SK-N-SH (cell line): ENCODE results near the gene LDB2. TPM values are rescaled to one million over a fixed set of nuclear protein-coding genes. Genes with fewer than 3 reads are reported as not detected.
"Not testable (repeated sequence)": the region's sequence is repeated elsewhere in the genome, so short reads cannot be mapped to it uniquely, and the experiment has no call there.

Experiments
- CTCF ChIA-PET: fragments of 300-600, 350-600 bp; formaldehyde crosslinking; extraction: SDS; loops from one replicate; lab custom pipeline; 2021; lab: Yijun Ruan, JAX
- POLR2A ChIA-PET: fragments of 350-600 bp; sonication (Branson Sonifier 250); formaldehyde crosslinking; extraction: SDS; loops from one replicate; lab custom pipeline; 2020; ENCODE audit warnings: antibody characterized with exemption, inconsistent platforms; lab: Yijun Ruan, JAX
- DNase-seq: peaks from one replicate; pipeline ENCODE4 v3.0.0; 2012
- H2AFZ ChIP-seq: fragments of 200-600 bp; sonication (generic); 2 replicates; pipeline ENCODE4 v1.8.1; 2016; ENCODE audit warnings: antibody characterized with exemption, mild to moderate bottlenecking, low read depth
- H3F3A ChIP-seq: fragments of 200-600 bp; sonication (generic); replicated peaks from 2 replicates; pipeline ENCODE3; 2016; ENCODE audit warnings: antibody characterized with exemption, mild to moderate bottlenecking; ENCODE audit not compliant: insufficient read depth
- H3K27ac ChIP-seq, 2 experiments: fragments of 200-500 bp in 1 of 2; fragments of 200-600 bp in 1 of 2; sonication (Bioruptor generic) in 1 of 2; sonication (generic), shearing (Covaris generic) in 1 of 2; 2 replicates each; pipeline versions ENCODE4 v1.5.1 to v1.6.1; 2014 to 2016; ENCODE audit warnings: low read depth in 2 of 2, inconsistent platforms in 1 of 2, low read length in 1 of 2, mild to moderate bottlenecking in 1 of 2, mixed read lengths in 1 of 2
- H3K27me3 ChIP-seq: fragments of 200-600 bp; sonication (generic), shearing (Covaris generic); 2 replicates; pipeline ENCODE4 v1.6.1; 2016; ENCODE audit warnings: mixed run types; ENCODE audit not compliant: insufficient read depth
- H3K36me3 ChIP-seq, 2 experiments: fragments of 200-500 bp in 1 of 2; fragments of 200-600 bp in 1 of 2; sonication (Bioruptor generic) in 1 of 2; sonication (generic) in 1 of 2; replicated peaks in 1 of 2; 2 replicates each; pipeline versions ENCODE3 to v1.5.1; 2014 to 2016; ENCODE audit warnings: low read length in 1 of 2, mild to moderate bottlenecking in 1 of 2; ENCODE audit not compliant: insufficient read depth in 2 of 2, control insufficient read depth in 1 of 2
- H3K4me1 ChIP-seq, 2 experiments: fragments of 200-500 bp in 1 of 2; fragments of 200-600 bp in 1 of 2; sonication (Bioruptor generic) in 1 of 2; sonication (generic), shearing (Covaris generic) in 1 of 2; 2 replicates each; pipeline versions ENCODE4 v1.5.1 to v1.6.1; 2014 to 2016; ENCODE audit warnings: low read depth in 1 of 2, low read length in 1 of 2, mixed run types in 1 of 2; ENCODE audit not compliant: insufficient read depth in 2 of 2, control insufficient read depth in 1 of 2
- H3K4me2 ChIP-seq: fragments of 200-600 bp; sonication (generic), shearing (Covaris generic); 2 replicates; pipeline ENCODE4 v1.6.1; 2017; ENCODE audit warnings: mixed run types
- H3K4me3 ChIP-seq, 2 experiments: fragments of 200-500 bp in 1 of 2; fragments of 200-600 bp in 1 of 2; sonication (Bioruptor generic) in 1 of 2; sonication (generic), shearing (Covaris generic) in 1 of 2; 2 replicates each; pipeline versions ENCODE4 v1.5.1 to v1.8.1; 2014 to 2016; ENCODE audit warnings: low read depth in 2 of 2, inconsistent platforms in 1 of 2, low read length in 1 of 2, mild to moderate bottlenecking in 1 of 2, mixed read lengths in 1 of 2, moderate library complexity in 1 of 2
- H3K79me2 ChIP-seq: fragments of 200-600 bp; sonication (generic); 2 replicates; pipeline ENCODE4 v1.8.1; 2017; ENCODE audit warnings: mild to moderate bottlenecking; ENCODE audit not compliant: insufficient read depth
- H3K9ac ChIP-seq: fragments of 200-600 bp; sonication (generic); 2 replicates; pipeline ENCODE4 v1.6.1; 2017; ENCODE audit warnings: mixed run types
- H3K9me2 ChIP-seq: fragments of 200-600 bp; sonication (generic); 2 replicates; pipeline ENCODE4 v1.6.1; 2017; ENCODE audit warnings: mixed run types
- H3K9me3 ChIP-seq: fragments of 200-600 bp; sonication (generic); 2 replicates; pipeline ENCODE4 v1.6.1; 2017; ENCODE audit warnings: mixed run types, mild to moderate bottlenecking, moderate library complexity
- H4K20me1 ChIP-seq: fragments of 200-600 bp; sonication (generic); 2 replicates; pipeline ENCODE4 v1.6.1; 2017; ENCODE audit warnings: mild to moderate bottlenecking, mixed run types; ENCODE audit not compliant: insufficient read depth
- CTCF ChIP-seq: fragments of 200-600 bp; sonication (generic); IDR thresholded peaks from 2 replicates; pipeline ENCODE4 v1.6.1; 2017; ENCODE audit warnings: antibody characterized with exemption, mild to moderate bottlenecking, moderate library complexity
- EZH2phosphoT487 ChIP-seq: fragments of 200-600 bp; sonication (generic); IDR thresholded peaks from 2 replicates; pipeline ENCODE4 v1.6.1; 2017; ENCODE audit warnings: low read depth, mixed run types, mild to moderate bottlenecking, antibody characterized with exemption, moderate library complexity, borderline replicate concordance
- FOSL2 ChIP-seq: IDR thresholded peaks from 2 replicates; pipeline ENCODE4 v1.4.0; 2012; ENCODE audit warnings: low read depth, mild to moderate bottlenecking, moderate library complexity, borderline replicate concordance
- GABPA ChIP-seq: IDR thresholded peaks from 2 replicates; pipeline ENCODE4 v1.4.0; 2012; ENCODE audit warnings: low read depth, mild to moderate bottlenecking
- IRF3 ChIP-seq: fragments of 150-350 bp; IDR thresholded peaks from 2 replicates; pipeline ENCODE4 v1.6.1; 2016; ENCODE audit warnings: mild to moderate bottlenecking, low read depth, low read length
- JUND ChIP-seq: IDR thresholded peaks from 2 replicates; pipeline ENCODE4 v1.4.0; 2012
- MAX ChIP-seq: IDR thresholded peaks from 2 replicates; pipeline ENCODE4 v1.4.0; 2012; ENCODE audit warnings: low read depth
- NFIC ChIP-seq: IDR thresholded peaks from 2 replicates; pipeline ENCODE4 v1.4.0; 2012; ENCODE audit warnings: borderline replicate concordance
- NRF1 ChIP-seq: IDR thresholded peaks from 2 replicates; pipeline ENCODE4 v1.6.1; 2012; ENCODE audit warnings: low read depth, mild to moderate bottlenecking, low read length
- RAD21 ChIP-seq: IDR thresholded peaks from 2 replicates; pipeline ENCODE4 v1.6.1; 2012; ENCODE audit warnings: mild to moderate bottlenecking, low read length
- RCOR1 ChIP-seq: fragments of 150-350 bp; IDR thresholded peaks from 2 replicates; pipeline ENCODE4 v1.6.1; 2017; ENCODE audit warnings: antibody characterized with exemption, low read length
- REST ChIP-seq: IDR thresholded peaks from 2 replicates; pipeline ENCODE4 v1.6.1; 2012; ENCODE audit warnings: mild to moderate bottlenecking, low read depth, low read length, moderate library complexity
- TAF1 ChIP-seq: IDR thresholded peaks from 2 replicates; pipeline ENCODE4 v1.6.1; 2012; ENCODE audit warnings: low read depth, mild to moderate bottlenecking, low read length, moderate library complexity, borderline replicate concordance
- TCF12 ChIP-seq: IDR thresholded peaks from 2 replicates; pipeline ENCODE4 v1.4.0; 2012
- TEAD4 ChIP-seq: IDR thresholded peaks from 2 replicates; pipeline ENCODE4 v1.4.0; 2012; ENCODE audit warnings: mild to moderate bottlenecking, borderline replicate concordance; ENCODE audit not compliant: insufficient read depth
- USF1 ChIP-seq: IDR thresholded peaks from 2 replicates; pipeline ENCODE4 v1.4.0; 2012; ENCODE audit warnings: low read depth, borderline replicate concordance
- USF2 ChIP-seq: fragments of 150-350 bp; IDR thresholded peaks from 2 replicates; pipeline ENCODE4 v1.6.1; 2017; ENCODE audit warnings: antibody characterized with exemption, low read length, low read depth, borderline replicate concordance
- ZBTB33 ChIP-seq: IDR thresholded peaks from 2 replicates; pipeline ENCODE4 v1.4.0; 2012; ENCODE audit warnings: low read depth, borderline replicate concordance
- WGBS: methylation state at CpG from one replicate; pipeline ENCODE4 v1.1.6; 2017; ENCODE audit warnings: low lambda C conversion rate; 5-methylcytosine and 5-hydroxymethylcytosine counted together
- polyA plus RNA-seq, 3 experiments: library from polyadenylated mRNA; depleted of rRNA; stranded (reverse); fragments of >200 nt; gene quantifications; 2 replicates each; pipeline ENCODE4 v1.2.3, GENCODE V29; 2012

Gene LDB2
- polyA plus RNA-seq, 1 of the 3 experiments (the other 2 are of a cell fraction): 11.0 TPM

GRCh38 chr4:16524406-16524805, 374.0 kb downstream of the LDB2 start:
- Histone ChIP-seq H2AFZ (no peak overlapping the region), H3K4me3 (no peak overlapping the region), H3K79me2 (no peaks in the 10 kb centered on the region), H3K4me1 (peaks cover 0 to 9% of the 10 kb centered on the region in 2 experiments; a peak in 2 of 4 replicates), H3K9ac (no peak overlapping the region), H4K20me1 (no peaks in the 10 kb centered on the region), H3K9me3 (no peaks in the 10 kb centered on the region), H3K27me3 (no peaks in the 10 kb centered on the region), H3K27ac (no peak overlapping the region), H3K4me2 (no peak overlapping the region), H3K9me2 (no peaks in the 10 kb centered on the region), H3F3A (no peaks in the 10 kb centered on the region), H3K36me3 (no peaks in the 10 kb centered on the region)
- TF ChIP-seq TAF1: no peak
- no peak for TF ChIP-seq RCOR1
- TF ChIP-seq FOSL2: no peak
- TF ChIP-seq NRF1: no peak
- no peak for TF ChIP-seq IRF3
- no peak for TF ChIP-seq GABPA
- TF ChIP-seq REST: no peak
- no peak for TF ChIP-seq NFIC
- TF ChIP-seq ZBTB33: no peak
- no peak for TF ChIP-seq JUND
- TF ChIP-seq USF1: no peak
- TF ChIP-seq MAX: no peak
- no peak for TF ChIP-seq RAD21
- TF ChIP-seq EZH2phosphoT487: no peak
- TF ChIP-seq USF2: no peak
- no peak for TF ChIP-seq CTCF
- no peak for TF ChIP-seq TEAD4
- no peak for TF ChIP-seq TCF12
- ChIA-PET POLR2A (no interaction called here), CTCF (interaction anchor here (1.3 kb wide), 1 partner anchor 8 kb away, joined by 8 read pairs; no protein-coding TSS in a partner anchor)
- no peak for DNase-seq
- WGBS: 70% methylated on average over 5 of the region's 5 CpGs

GRCh38 chr4:16523526-16523925, 374.9 kb downstream of the LDB2 start:
- H3K4me2 ChIP-seq, H4K20me1 ChIP-seq, H3K9me3 ChIP-seq, H3K36me3 ChIP-seq, DNase-seq, H3K4me1 ChIP-seq, CTCF ChIA-PET, H3K9me2 ChIP-seq, H3F3A ChIP-seq, H3K4me3 ChIP-seq, H3K9ac ChIP-seq, POLR2A ChIA-PET, H3K79me2 ChIP-seq, H3K27me3 ChIP-seq, H3K27ac ChIP-seq, H2AFZ ChIP-seq: not testable (repeated sequence)
- 75% methylated on average over 6 of the region's 6 CpGs for WGBS
